ENCODE measurements around the gene CAMSAP1.

CAMSAP1 gene

DNA sequence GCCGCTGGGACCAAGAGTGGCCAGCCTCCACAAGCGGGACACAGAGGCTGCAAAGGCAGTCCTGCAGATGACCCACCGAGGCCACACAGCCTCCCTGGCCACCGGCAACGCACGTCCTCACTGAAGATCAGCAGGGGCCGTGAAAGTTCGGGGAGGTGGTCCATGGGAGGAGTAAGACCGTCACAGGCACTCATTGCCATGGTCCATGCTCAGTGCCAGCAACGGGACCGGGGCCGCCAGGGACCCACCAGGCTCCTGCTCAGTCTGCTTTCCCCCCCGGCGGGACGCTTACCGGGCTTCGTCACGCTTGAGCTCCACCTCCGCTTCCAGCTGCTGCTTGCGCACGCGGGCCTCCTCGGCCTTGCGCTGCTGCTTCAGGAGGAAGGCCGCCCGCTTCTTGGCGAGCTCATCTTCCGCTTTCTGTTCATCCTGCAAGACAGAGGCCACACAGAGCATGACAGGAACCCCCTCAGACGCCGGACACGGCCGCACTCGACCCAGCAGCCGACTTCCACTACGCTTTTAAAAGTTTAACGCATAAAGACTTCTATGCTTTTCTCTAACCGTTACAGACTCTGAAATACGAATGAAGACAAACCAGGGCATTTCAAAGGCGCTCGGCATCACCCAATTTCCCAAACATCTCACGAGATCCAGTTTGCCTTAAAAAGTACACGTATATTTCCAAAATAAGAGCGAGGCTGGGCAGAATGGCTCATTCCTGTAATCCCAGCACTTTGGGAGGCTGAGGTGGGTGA, 88.4 kb downstream of the CAMSAP1 start:
- H3K79me2 ChIP-seq (ENCODE audit: insufficient read depth, low read length) = no peaks in the 10 kb centered on the region
- no peaks in the 10 kb centered on the region for H3K27me3 ChIP-seq (ENCODE audit: insufficient read depth, low read length)
- no peaks in the 10 kb centered on the region for H3F3A ChIP-seq (ENCODE audit: insufficient read depth, low read length)
- H4K20me1 ChIP-seq (ENCODE audit: insufficient read depth, low read length) = no peaks in the 10 kb centered on the region
- H3K27ac ChIP-seq (ENCODE audit: low read depth, low read length, poor library complexity, severe bottlenecking) = no peak overlapping the region
- no peak overlapping the region for H3K9ac ChIP-seq (ENCODE audit: low read length)
- H3K4me1 ChIP-seq (ENCODE audit: insufficient read depth, low read length, severe bottlenecking) = no peaks in the 10 kb centered on the region
- no peak overlapping the region for H3K4me3 ChIP-seq (ENCODE audit: low read depth, low read length, poor library complexity, severe bottlenecking)
- H3K4me2 ChIP-seq (ENCODE audit: low read length) = no peak overlapping the region
- no peaks in the 10 kb centered on the region for H3K9me2 ChIP-seq (ENCODE audit: low read depth, low read length)
- TF ChIP-seq CTCF (IDR thresholded peaks at IDR 0.05; ENCODE audit: low read length) = no peak
- TF ChIP-seq EZH2 (IDR thresholded peaks at IDR 0.05; ENCODE audit: borderline replicate concordance, low read length) = no peak
- no peaks in the 10 kb centered on the region for H3K9me3 ChIP-seq (ENCODE audit: low read length)
- peaks cover 61% of the 10 kb centered on the region for H3K36me3 ChIP-seq (ENCODE audit: insufficient read depth, low read length)
- H2AFZ ChIP-seq (ENCODE audit: low read length) = no peak overlapping the region

- Histone ChIP-seq H3K27me3 (ENCODE audit: insufficient read depth, low read length) (no peaks in the 10 kb centered on the region), H3K9me2 (ENCODE audit: low read depth, low read length) (no peaks in the 10 kb centered on the region), H3K9me3 (ENCODE audit: low read length) (no peaks in the 10 kb centered on the region), H3K9ac (ENCODE audit: low read length) (no peak overlapping the region), H3K27ac (ENCODE audit: low read depth, low read length, poor library complexity, severe bottlenecking) (no peak overlapping the region), H3K4me3 (ENCODE audit: low read depth, low read length, poor library complexity, severe bottlenecking) (no peak overlapping the region), H3K36me3 (ENCODE audit: insufficient read depth, low read length) (peaks cover 60% of the 10 kb centered on the region), H3K4me1 (ENCODE audit: insufficient read depth, low read length, severe bottlenecking) (no peaks in the 10 kb centered on the region), H3K4me2 (ENCODE audit: low read length) (no peak overlapping the region), H2AFZ (ENCODE audit: low read length) (no peak overlapping the region), H3F3A (ENCODE audit: insufficient read depth, low read length) (no peaks in the 10 kb centered on the region), H4K20me1 (ENCODE audit: insufficient read depth, low read length) (no peaks in the 10 kb centered on the region), H3K79me2 (ENCODE audit: insufficient read depth, low read length) (no peaks in the 10 kb centered on the region)
- TF ChIP-seq EZH2 (IDR thresholded peaks at IDR 0.05; ENCODE audit: borderline replicate concordance, low read length) = no peak
- no peak for TF ChIP-seq CTCF (IDR thresholded peaks at IDR 0.05; ENCODE audit: low read length)
Measured at GRCh38 chr9:135817951-135818717, 89.2 kb downstream of the CAMSAP1 start.

GRCh38 chr9:135816651-135816970, 90.7 kb downstream of the CAMSAP1 start:
- Histone ChIP-seq H3K9me3 (ENCODE audit: low read length) (no peaks in the 10 kb centered on the region), H4K20me1 (ENCODE audit: insufficient read depth, low read length) (no peaks in the 10 kb centered on the region), H3K36me3 (ENCODE audit: insufficient read depth, low read length) (peaks cover 50% of the 10 kb centered on the region), H3K9me2 (ENCODE audit: low read depth, low read length) (no peaks in the 10 kb centered on the region), H3K4me1 (ENCODE audit: insufficient read depth, low read length, severe bottlenecking) (no peaks in the 10 kb centered on the region), H3K79me2 (ENCODE audit: insufficient read depth, low read length) (no peaks in the 10 kb centered on the region), H3K4me2 (ENCODE audit: low read length) (no peak overlapping the region), H2AFZ (ENCODE audit: low read length) (no peak overlapping the region), H3K9ac (ENCODE audit: low read length) (no peak overlapping the region), H3K27me3 (ENCODE audit: insufficient read depth, low read length) (no peaks in the 10 kb centered on the region), H3K27ac (ENCODE audit: low read depth, low read length, poor library complexity, severe bottlenecking) (no peak overlapping the region), H3F3A (ENCODE audit: insufficient read depth, low read length) (no peaks in the 10 kb centered on the region), H3K4me3 (ENCODE audit: low read depth, low read length, poor library complexity, severe bottlenecking) (no peak overlapping the region)
- TF ChIP-seq CTCF (IDR thresholded peaks at IDR 0.05; ENCODE audit: low read length) (no peak), EZH2 (IDR thresholded peaks at IDR 0.05; ENCODE audit: borderline replicate concordance, low read length) (no peak)
